IPS-11a (cell line): ENCODE results near the gene ANKRD12.
"Not testable (repeated sequence)": the region's sequence is repeated elsewhere in the genome, so short reads cannot be mapped to it uniquely, and the experiment has no call there.

Experiments used
- H3K4me3 ChIP-seq: one replicate; pipeline ENCODE4 v1.5.1; 2013; ENCODE audit warnings: low read depth, low read length, control low read depth

The ANKRD12 gene

GRCh38 chr18:9136315-9137155 is at the start of gene ANKRD12:
ANKRD12 (plus strand) TSS chr18:9136781; CDS start chr18:9182433, 45,652 bp downstream.
- H3K4me3 ChIP-seq: peak within 1 kb of the TSS; percentile 96

GRCh38 chr18:9087144-9087543 is 49.4 kb upstream of the ANKRD12 start:
- H3K4me3 ChIP-seq: no peak overlapping the region

DNA sequence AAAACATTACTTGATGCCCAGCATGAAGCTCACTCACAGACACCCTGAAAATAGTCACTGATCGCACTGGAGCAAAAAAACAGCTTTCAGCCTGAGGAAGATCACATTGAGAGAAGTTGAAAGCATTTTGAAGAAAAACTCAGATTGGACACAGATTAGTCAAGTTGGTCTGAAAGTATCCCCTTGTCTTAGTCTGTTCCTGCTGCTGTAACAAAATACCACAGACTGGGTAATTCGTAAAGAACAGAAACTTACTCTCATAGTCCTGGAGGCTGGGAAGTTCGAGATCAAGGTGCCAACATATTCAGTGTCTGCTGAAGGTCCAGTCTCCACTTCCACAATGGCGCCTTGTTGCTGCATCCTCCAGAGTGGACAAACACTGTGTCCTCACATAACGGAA is 48.3 kb upstream of the ANKRD12 start:
- H3K4me3 ChIP-seq: no peak overlapping the region

DNA sequence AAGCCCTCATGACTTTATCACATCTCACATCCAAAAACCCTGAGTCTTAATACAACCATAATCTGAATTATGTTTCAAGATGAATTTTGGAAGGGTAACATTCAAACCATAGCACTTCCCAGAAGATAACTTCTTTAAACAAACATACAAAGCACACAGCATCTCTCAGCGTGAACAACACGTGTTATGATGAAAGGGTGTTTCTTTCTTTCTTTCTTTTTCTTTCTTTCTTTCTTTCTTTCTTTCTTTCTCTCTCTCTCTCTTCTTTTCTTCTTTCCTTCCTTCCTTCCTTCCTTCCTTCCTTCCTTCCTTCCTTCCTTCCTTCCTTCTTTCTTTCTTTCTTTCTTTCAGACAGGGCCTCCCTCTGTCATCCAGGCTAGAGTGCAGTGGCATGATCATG is 47.9 kb upstream of the ANKRD12 start:
- not testable (repeated sequence) for H3K4me3 ChIP-seq

- H3K4me3 ChIP-seq: no peak overlapping the region
Measured at GRCh38 chr18:9090578-9090977, 46.0 kb upstream of the ANKRD12 start.

DNA sequence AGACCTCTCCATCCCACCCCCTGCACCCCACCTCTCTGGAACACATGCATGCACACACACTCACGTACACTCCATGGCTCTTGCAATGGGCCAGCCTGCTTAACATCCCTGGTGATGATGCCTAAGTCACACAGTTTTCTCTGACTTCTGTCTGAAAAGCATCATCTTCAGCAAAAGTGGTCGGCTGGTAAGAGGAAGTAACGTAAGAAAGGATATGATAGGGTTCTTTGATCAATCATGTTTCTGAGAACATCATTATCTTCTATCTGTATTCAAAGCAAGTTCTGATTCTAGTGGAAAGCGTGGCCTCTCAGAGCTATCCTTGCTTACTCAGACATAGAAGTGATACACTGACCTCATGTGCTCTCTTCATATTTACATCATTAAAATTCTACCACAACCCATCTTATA is 45.5 kb upstream of the ANKRD12 start:
- no peak overlapping the region for H3K4me3 ChIP-seq

- no peak overlapping the region for H3K4me3 ChIP-seq
Measured at GRCh38 chr18:9092665-9093064, 43.9 kb upstream of the ANKRD12 start.

- H3K4me3 ChIP-seq: not testable (repeated sequence)
Measured at GRCh38 chr18:9093109-9093508, 43.5 kb upstream of the ANKRD12 start.

DNA sequence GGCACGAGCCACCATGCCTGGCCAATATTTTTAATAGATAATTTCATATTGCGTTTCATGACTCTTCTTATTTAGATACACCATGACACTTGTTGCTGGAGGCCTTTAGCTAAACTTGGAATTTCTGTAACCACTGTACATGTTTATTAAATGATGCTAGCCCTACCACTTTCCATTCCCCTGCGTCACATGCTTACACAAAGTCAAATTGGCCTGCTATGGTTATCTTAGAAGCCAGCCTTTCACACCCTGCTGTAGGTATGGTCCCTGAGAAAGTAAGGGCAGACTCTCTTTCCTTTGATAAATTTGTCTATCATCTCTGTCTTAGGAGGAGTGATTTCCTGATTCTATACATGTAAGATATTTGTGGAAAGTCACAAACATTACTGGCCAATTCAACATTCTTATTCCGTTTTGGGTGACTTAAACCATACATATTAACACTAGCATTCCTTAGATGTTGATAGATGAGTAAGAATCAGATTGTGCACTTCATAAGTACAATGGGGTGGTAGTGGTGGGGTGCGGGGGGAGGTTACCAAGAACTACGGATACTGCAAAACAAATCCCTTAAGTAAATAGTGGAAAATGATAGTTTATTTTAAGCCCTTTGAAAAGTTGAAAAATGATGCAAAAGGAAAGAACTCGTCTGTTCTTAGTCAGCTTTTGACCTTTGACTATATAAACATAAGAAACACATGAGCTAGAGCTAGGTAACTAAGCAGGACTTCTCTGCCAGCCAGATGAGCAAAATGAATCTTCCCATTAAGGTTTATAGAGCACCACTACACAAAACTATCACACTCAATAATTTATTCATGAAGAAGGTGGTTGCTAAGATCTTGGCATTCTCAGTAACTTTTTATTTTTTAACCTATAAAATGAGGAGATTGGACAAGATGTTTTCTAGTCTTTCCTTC is 42.0 kb upstream of the ANKRD12 start:
- H3K4me3 ChIP-seq: no peak overlapping the region

GRCh38 chr18:9095297-9096006 is 41.1 kb upstream of the ANKRD12 start:
- H3K4me3 ChIP-seq: no peak overlapping the region

GRCh38 chr18:9096007-9096371 is 40.6 kb upstream of the ANKRD12 start:
- H3K4me3 ChIP-seq: no peak overlapping the region

GRCh38 chr18:9096685-9097084 is 39.9 kb upstream of the ANKRD12 start:
- H3K4me3 ChIP-seq: no peak overlapping the region

DNA sequence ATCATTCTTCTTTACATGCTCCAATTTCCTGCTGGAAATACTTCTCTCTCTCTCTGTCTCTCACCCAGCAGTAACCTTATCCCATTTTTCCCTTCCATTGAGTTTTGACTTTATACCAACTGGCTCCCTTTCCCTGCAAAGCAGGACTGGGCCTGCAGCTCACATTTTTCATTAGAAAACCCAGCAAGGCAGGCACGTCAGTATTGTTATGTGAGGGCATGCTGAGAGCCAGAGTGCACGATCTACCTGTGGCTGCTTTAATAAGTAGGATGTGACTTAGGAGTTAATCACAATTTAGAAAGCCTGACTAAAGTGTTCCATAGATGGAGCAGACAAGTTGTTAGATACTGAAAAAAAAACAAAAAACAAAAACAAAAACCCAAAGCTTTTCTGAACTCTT is 39.2 kb upstream of the ANKRD12 start:
- H3K4me3 ChIP-seq: no peak overlapping the region

GRCh38 chr18:9100796-9101195 is 35.8 kb upstream of the ANKRD12 start:
- no peak overlapping the region for H3K4me3 ChIP-seq

DNA sequence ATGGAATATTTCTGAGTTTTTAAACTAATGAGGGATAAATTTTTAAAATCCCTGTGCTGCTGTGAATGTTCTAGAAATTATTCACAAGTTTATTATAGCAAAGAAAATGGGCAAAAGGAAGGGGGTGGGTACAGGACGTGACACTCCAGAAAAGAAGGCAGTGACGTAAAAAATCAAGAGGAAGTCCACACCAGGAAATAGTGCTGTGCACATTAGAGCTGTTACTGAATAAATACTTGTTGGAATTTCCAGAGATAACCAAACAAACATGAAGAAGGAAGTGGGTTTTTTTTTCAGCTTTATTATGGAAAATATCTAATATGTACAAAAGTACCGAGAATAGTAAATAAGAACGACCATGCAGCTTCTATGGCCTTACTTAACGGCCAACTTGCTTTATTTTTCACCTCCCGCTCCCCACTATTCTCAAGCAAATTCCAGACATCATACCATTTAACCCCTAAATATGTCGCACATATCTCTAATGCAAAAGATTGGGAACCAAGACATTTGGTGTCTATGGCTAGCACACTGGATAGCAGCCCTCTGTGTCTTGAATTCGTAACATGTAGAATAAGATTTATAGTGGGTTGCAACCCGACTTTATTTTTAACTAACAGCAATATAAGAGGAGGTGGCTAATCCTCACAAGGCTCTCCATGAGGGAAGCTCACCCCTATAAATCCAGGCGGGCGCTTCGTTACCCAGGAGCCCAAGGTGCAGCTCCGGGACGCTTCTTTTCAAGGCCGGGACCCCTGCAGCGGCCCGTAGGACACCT is 34.7 kb upstream of the ANKRD12 start:
- peak overlapping the region; percentile 31 for H3K4me3 ChIP-seq

- peak within 1 kb of the TSS; percentile 90 for H3K4me3 ChIP-seq
Measured at GRCh38 chr18:9102508-9103375, 33.8 kb upstream of the ANKRD12 start, which contains the start of gene NDUFV2. NDUFV2 (plus strand) TSS chr18:9102699; CDS start chr18:9102744, 45 bp downstream.

- peak overlapping the region; percentile 90 for H3K4me3 ChIP-seq
Measured at GRCh38 chr18:9103376-9103873, 33.2 kb upstream of the ANKRD12 start.

DNA sequence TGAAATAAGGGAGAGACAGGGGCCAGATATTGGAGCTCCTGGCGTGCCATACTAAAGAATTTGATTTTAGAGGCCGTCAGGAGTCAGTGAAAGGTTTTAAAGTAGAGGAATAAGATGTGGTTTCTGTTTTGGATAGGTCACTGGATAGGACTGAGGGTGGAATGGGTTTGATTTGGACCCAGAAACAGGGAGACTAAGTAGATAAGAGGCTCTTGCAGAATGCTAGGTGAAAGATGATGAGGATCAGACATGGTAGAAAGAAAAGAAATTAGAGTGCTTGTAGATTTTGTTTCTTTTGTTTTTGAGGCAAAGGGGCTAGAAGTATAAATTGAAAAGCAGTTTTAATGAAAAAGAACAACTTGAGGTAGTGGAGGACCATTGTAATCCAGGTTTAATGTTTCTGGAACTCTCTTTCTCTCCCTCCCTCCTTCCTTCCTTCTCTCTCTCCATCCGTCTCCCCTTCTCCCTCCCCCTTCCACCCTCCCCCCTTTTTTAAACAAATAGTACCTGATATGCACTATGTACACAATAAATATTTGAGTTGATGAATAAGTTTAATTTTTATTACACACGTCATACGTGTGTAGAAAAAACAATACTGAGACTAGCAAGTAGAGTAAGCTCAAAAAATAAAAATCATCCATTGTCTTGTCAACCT is 32.2 kb upstream of the ANKRD12 start:
- H3K4me3 ChIP-seq: peak overlapping the region; percentile 90

GRCh38 chr18:9105420-9105819 is 31.2 kb upstream of the ANKRD12 start:
- no peak overlapping the region for H3K4me3 ChIP-seq
